Thyroid gland (tissue), 4 donors: Measurements from ENCODE around the gene OSBPL6. TPM values are rescaled to one million over a fixed set of nuclear protein-coding genes. Genes with fewer than 3 reads are reported as not detected.
"Not testable (repeated sequence)": the region's sequence is repeated elsewhere in the genome, so short reads cannot be mapped to it uniquely, and the experiment has no call there.

Source experiments
- DNase-seq, 2 donors: peaks; one replicate each; pipeline ENCODE4 v3.0.0-alpha.2; 2019
- H3K27ac ChIP-seq, 3 donors: fragments of 200-600 bp; sonication (generic); 1 replicate in 2 of 3; 2 replicates in 1 of 3; pipeline ENCODE4 v1.5.1; 2016 to 2019; ENCODE audit warnings: mild to moderate bottlenecking in 1 of 3, moderate library complexity in 1 of 3
- H3K27me3 ChIP-seq: fragments of 200-600 bp; sonication (generic); one replicate; pipeline ENCODE4 v1.5.1; 2019
- H3K36me3 ChIP-seq, 2 donors: fragments of 200-600 bp; sonication (generic); one replicate each; pipeline ENCODE4 v1.5.1; 2016 to 2019
- H3K4me1 ChIP-seq, 2 donors: fragments of 200-600 bp; sonication (generic); one replicate each; pipeline ENCODE4 v1.5.1; 2017 to 2019
- H3K4me3 ChIP-seq, 3 donors: fragments of 200-600 bp; sonication (generic); replicated peaks in 1 of 3; 1 replicate in 2 of 3; 2 replicates in 1 of 3; pipeline ENCODE4 v1.5.1; 2016; ENCODE audit warnings: mild to moderate bottlenecking in 1 of 3
- H3K9me3 ChIP-seq: fragments of 200-600 bp; sonication (generic); one replicate; pipeline ENCODE4 v1.5.1; 2017
- CTCF ChIP-seq, 6 experiments: fragments of 200-600 bp in 3 of 6; fragments of 450-650 bp in 3 of 6; sonication (generic) in 3 of 6; IDR thresholded peaks; one replicate each; pipeline ENCODE4 v1.5.1; 2016 to 2019; ENCODE audit warnings: antibody characterized with exemption in 6 of 6, mild to moderate bottlenecking in 2 of 6, inconsistent platforms in 1 of 6, moderate library complexity in 1 of 6
- POLR2A ChIP-seq, 2 donors: fragments of 450-650 bp; IDR thresholded peaks; one replicate each; pipeline ENCODE4 v1.6.1; 2017; ENCODE audit warnings: antibody characterized with exemption in 2 of 2, mild to moderate bottlenecking in 2 of 2, moderate library complexity in 1 of 2
- WGBS, 2 donors: methylation state at CpG; one replicate each; pipeline ENCODE4 v1.1.5; 2017; 5-methylcytosine and 5-hydroxymethylcytosine counted together
- intact Hi-C: fragments of 100-400 bp; cut with DNase I; formaldehyde crosslinking; loops from one replicate; pipeline ENCODE4 v1.15.1; 2023
- total RNA-seq, 4 donors: library from RNA; depleted of rRNA; stranded (reverse); fragments of >200 nt; gene quantifications; one replicate each; pipeline ENCODE4 v1.2.3, GENCODE V29; 2016

Gene OSBPL6
- total RNA-seq, 4 donors from 2014 or later, result 2.1 to 5.3 (median 3.2) TPM

- H3K27ac ChIP-seq, result peak overlapping the region in 1 of 3 donors; percentile 2
- no peak overlapping the region for H3K4me3 ChIP-seq
- TF ChIP-seq POLR2A (IDR thresholded peaks at IDR 0.05), result no peak
- no peak for TF ChIP-seq CTCF (IDR thresholded peaks at IDR 0.05)
- no peaks in the 10 kb centered on the region for H3K9me3 ChIP-seq
- WGBS, 2 donors, result 40 to 51% methylated on average over 4 of the region's 4 CpGs
- intact Hi-C loops, result no loop called here
- H3K4me1 ChIP-seq, result peaks cover 13 to 21% of the 10 kb centered on the region in 2 donors
- peak; percentile 25 to 37 for DNase-seq
- H3K27me3 ChIP-seq, result no peaks in the 10 kb centered on the region
- no peaks in the 10 kb centered on the region for H3K36me3 ChIP-seq
Measured at GRCh38 chr2:178320011-178320585, 125.8 kb downstream of the OSBPL6 start.

- Histone ChIP-seq H3K9me3 (no peaks in the 10 kb centered on the region), H3K36me3 (no peaks in the 10 kb centered on the region), H3K4me3 (no peak overlapping the region), H3K4me1 (peaks cover 6 to 21% of the 10 kb centered on the region in 2 donors), H3K27me3 (no peaks in the 10 kb centered on the region), H3K27ac (no peak overlapping the region)
- intact Hi-C loops, result no loop called here
- DNase-seq, result no peak
- TF ChIP-seq POLR2A (IDR thresholded peaks at IDR 0.05) (no peak), CTCF (IDR thresholded peaks at IDR 0.05) (no peak)
- 57 to 58% methylated on average over 3 of the region's 3 CpGs for WGBS, 2 donors
Measured at GRCh38 chr2:178322068-178322467, 127.8 kb downstream of the OSBPL6 start.

GRCh38 chr2:178323331-178323730 lies 129.0 kb downstream of the OSBPL6 start:
- H3K27ac ChIP-seq, H3K4me3 ChIP-seq, H3K9me3 ChIP-seq, H3K36me3 ChIP-seq, DNase-seq, H3K27me3 ChIP-seq, intact Hi-C loops: not testable (repeated sequence)
- H3K4me1 ChIP-seq, result peaks cover 11 to 25% of the 10 kb centered on the region in 2 donors
- 89 to 90% methylated on average over 6 of the region's 6 CpGs for WGBS, 2 donors

GRCh38 chr2:178324077-178324476 lies 129.8 kb downstream of the OSBPL6 start:
- TF ChIP-seq POLR2A (IDR thresholded peaks at IDR 0.05) (no peak), CTCF (IDR thresholded peaks at IDR 0.05) (no peak)
- peak; percentile 87 to 89 for DNase-seq
- Histone ChIP-seq H3K36me3 (no peaks in the 10 kb centered on the region), H3K4me1 (peaks cover 11 to 25% of the 10 kb centered on the region in 2 donors), H3K27me3 (no peaks in the 10 kb centered on the region), H3K27ac (no peak overlapping the region), H3K4me3 (no peak overlapping the region), H3K9me3 (no peaks in the 10 kb centered on the region)
- intact Hi-C loops, result no loop called here
- WGBS, 2 donors, result 11 to 29% methylated on average over 5 of the region's 5 CpGs

GRCh38 chr2:178325268-178325667 lies 131.0 kb downstream of the OSBPL6 start:
- H3K4me3 ChIP-seq, result no peak overlapping the region
- H3K4me1 ChIP-seq, result peaks cover 11 to 21% of the 10 kb centered on the region in 2 donors
- 95 to 98% methylated on average over 2 of the region's 2 CpGs for WGBS, 2 donors
- no peaks in the 10 kb centered on the region for H3K9me3 ChIP-seq
- no peak overlapping the region for H3K27ac ChIP-seq
- TF ChIP-seq CTCF (IDR thresholded peaks at IDR 0.05) (no peak), POLR2A (IDR thresholded peaks at IDR 0.05) (no peak)
- intact Hi-C loops, result no loop called here
- no peaks in the 10 kb centered on the region for H3K27me3 ChIP-seq
- no peak for DNase-seq
- H3K36me3 ChIP-seq, result no peaks in the 10 kb centered on the region
